Tibial artery (tissue), 4 donors: ENCODE measurements around the gene FAM24B.

Source experiments
- DNase-seq, 2 donors: peaks; one replicate each; pipeline ENCODE4 v3.0.0-alpha.2; 2019
- H3K27ac ChIP-seq, 2 donors: fragments of 200-600 bp; sonication (generic) in 1 of 2; 1 replicate in 1 of 2; 2 replicates in 1 of 2; pipeline ENCODE4 v1.5.1; 2018 to 2019; ENCODE audit warnings: mild to moderate bottlenecking in 1 of 2
- H3K27me3 ChIP-seq, 2 donors: fragments of 200-600 bp; sonication (generic) in 1 of 2; one replicate each; pipeline versions ENCODE4 v1.5.1 to v1.6.0; 2016 to 2019
- H3K36me3 ChIP-seq, 3 donors: fragments of 200-600 bp; sonication (generic) in 2 of 3; one replicate each; pipeline ENCODE4 v1.5.1; 2016 to 2019; ENCODE audit warnings: mild to moderate bottlenecking in 2 of 3
- H3K4me1 ChIP-seq, 4 donors: fragments of 200-600 bp; sonication (generic) in 2 of 4; 1 replicate in 3 of 4; 2 replicates in 1 of 4; pipeline ENCODE4 v1.5.1; 2016 to 2019
- H3K4me3 ChIP-seq, 2 donors: fragments of 200-600 bp; sonication (generic) in 1 of 2; 1 replicate in 1 of 2; 2 replicates in 1 of 2; pipeline ENCODE4 v1.5.1; 2018 to 2019; ENCODE audit warnings: mild to moderate bottlenecking in 2 of 2
- H3K9me3 ChIP-seq, 3 donors: fragments of 200-600 bp; sonication (generic) in 1 of 3; one replicate each; pipeline ENCODE4 v1.5.1; 2016 to 2019
- CTCF ChIP-seq, 2 experiments: fragments of 200-600 bp in 1 of 2; fragments of 450-650 bp in 1 of 2; IDR thresholded peaks; one replicate each; pipeline ENCODE4 v1.5.1; 2017 to 2019; ENCODE audit warnings: antibody characterized with exemption in 2 of 2, mild to moderate bottlenecking in 1 of 2, moderate library complexity in 1 of 2
- intact Hi-C: fragments of 100-400 bp; cut with DNase I; formaldehyde crosslinking; loops from one replicate; pipeline ENCODE4 v1.15.0; 2023; ENCODE audit warnings: low total_unique reads

The FAM24B gene

GRCh38 chr10:122821808-122822207 lies 57.6 kb downstream of the FAM24B start:
- no peak for DNase-seq
- Histone ChIP-seq H3K4me3 (no peak overlapping the region), H3K27me3 (peaks cover 0 to 11% of the 10 kb centered on the region in 2 donors), H3K36me3 (no peaks in the 10 kb centered on the region), H3K9me3 (no peaks in the 10 kb centered on the region), H3K4me1 (no peaks in the 10 kb centered on the region), H3K27ac (no peak overlapping the region)
- intact Hi-C loops, result no loop called here
- no peak for TF ChIP-seq CTCF (IDR thresholded peaks at IDR 0.05)

- Histone ChIP-seq H3K4me1 (no peaks in the 10 kb centered on the region), H3K27ac (no peak overlapping the region), H3K4me3 (no peak overlapping the region), H3K27me3 (peaks cover 0 to 11% of the 10 kb centered on the region in 2 donors), H3K36me3 (no peaks in the 10 kb centered on the region), H3K9me3 (no peaks in the 10 kb centered on the region)
- intact Hi-C loops, result no loop called here
- no peak for TF ChIP-seq CTCF (IDR thresholded peaks at IDR 0.05)
- no peak for DNase-seq
Observed at GRCh38 chr10:122815458-122815857, 63.9 kb downstream of the FAM24B start.

- no peaks in the 10 kb centered on the region for H3K4me1 ChIP-seq
- no peak for TF ChIP-seq CTCF (IDR thresholded peaks at IDR 0.05)
- no peaks in the 10 kb centered on the region for H3K36me3 ChIP-seq
- no peak for DNase-seq
- intact Hi-C loops, result no loop called here
- no peaks in the 10 kb centered on the region for H3K9me3 ChIP-seq
- no peak overlapping the region for H3K4me3 ChIP-seq
- H3K27me3 ChIP-seq, result peaks cover 0 to 5% of the 10 kb centered on the region in 2 donors
- H3K27ac ChIP-seq, result no peak overlapping the region
Observed at GRCh38 chr10:122814493-122814892, 64.9 kb downstream of the FAM24B start.

- TF ChIP-seq CTCF (IDR thresholded peaks at IDR 0.05), result no peak
- no peaks in the 10 kb centered on the region for H3K36me3 ChIP-seq
- H3K4me1 ChIP-seq, result no peaks in the 10 kb centered on the region
- no peak for DNase-seq
- H3K4me3 ChIP-seq, result no peak overlapping the region
- intact Hi-C loops, result no loop called here
- no peaks in the 10 kb centered on the region for H3K27me3 ChIP-seq
- no peak overlapping the region for H3K27ac ChIP-seq
- H3K9me3 ChIP-seq, result no peaks in the 10 kb centered on the region
Observed at GRCh38 chr10:122812751-122813150, 66.6 kb downstream of the FAM24B start.

GRCh38 chr10:122802282-122802681 lies 77.1 kb downstream of the FAM24B start:
- no peak overlapping the region for H3K27ac ChIP-seq
- no peaks in the 10 kb centered on the region for H3K27me3 ChIP-seq
- DNase-seq, result no peak
- intact Hi-C loops, result no loop called here
- TF ChIP-seq CTCF (IDR thresholded peaks at IDR 0.05), result no peak
- H3K4me1 ChIP-seq, result no peaks in the 10 kb centered on the region
- no peaks in the 10 kb centered on the region for H3K9me3 ChIP-seq
- H3K4me3 ChIP-seq, result no peak overlapping the region
- no peaks in the 10 kb centered on the region for H3K36me3 ChIP-seq
